Vagina (tissue), 2 donors: Measurements from ENCODE around the gene FLNB. TPM values are rescaled to one million over a fixed set of nuclear protein-coding genes. Genes with fewer than 3 reads are reported as not detected.

Experiments
- DNase-seq, 2 donors: peaks; one replicate each; pipeline ENCODE4 v3.0.0-alpha.2; 2017; ENCODE audit errors: extremely low spot score in 2 of 2
- H3K27ac ChIP-seq: fragments of 200-600 bp; sonication (generic); one replicate; pipeline ENCODE4 v1.5.1; 2019
- H3K27me3 ChIP-seq: fragments of 200-600 bp; sonication (generic); one replicate; pipeline ENCODE4 v1.5.1; 2019
- H3K36me3 ChIP-seq, 2 donors: fragments of 200-600 bp; sonication (generic); one replicate each; pipeline ENCODE4 v1.5.1; 2017 to 2019
- H3K4me1 ChIP-seq: fragments of 200-600 bp; sonication (generic); one replicate; pipeline ENCODE4 v1.5.1; 2019
- H3K4me3 ChIP-seq, 2 donors: fragments of 200-600 bp; sonication (generic); 1 replicate in 1 of 2; 2 replicates in 1 of 2; pipeline ENCODE4 v1.5.1; 2016 to 2019
- H3K9me3 ChIP-seq: fragments of 200-600 bp; sonication (generic); one replicate; pipeline ENCODE4 v1.5.1; 2019
- POLR2A ChIP-seq, 2 donors: fragments of 450-650 bp; IDR thresholded peaks; one replicate each; pipeline ENCODE4 v1.6.1; 2017; ENCODE audit warnings: antibody characterized with exemption in 2 of 2, mild to moderate bottlenecking in 2 of 2, moderate library complexity in 2 of 2
- POLR2AphosphoS5 ChIP-seq, 2 donors: sonication (generic); formaldehyde crosslinking; IDR thresholded peaks; one replicate each; pipeline ENCODE4 v1.9.0; 2017; ENCODE audit warnings: antibody characterized with exemption in 2 of 2, mild to moderate bottlenecking in 2 of 2, low read depth in 1 of 2; ENCODE audit not compliant: insufficient read depth in 1 of 2
- intact Hi-C: fragments of 100-400 bp; cut with DNase I; formaldehyde crosslinking; loops from one replicate; pipeline ENCODE4 v1.15.1; 2023
- total RNA-seq: library from RNA; depleted of rRNA; stranded (reverse); fragments of >200 nt; gene quantifications from one replicate; pipeline ENCODE4 v1.2.3, GENCODE V29; 2016
- TF ChIP-seq, protein P1 (sequence below), 3 experiments: fragments of 450-650 bp in 2 of 3; fragments of 200-600 bp in 1 of 3; sonication (generic) in 1 of 3; IDR thresholded peaks; one replicate each; pipeline ENCODE4 v1.5.1; 2017 to 2019; ENCODE audit warnings: antibody characterized with exemption in 3 of 3, mild to moderate bottlenecking in 2 of 3, moderate library complexity in 2 of 3

Gene FLNB
- total RNA-seq, 1 donor from 2014 or later: 147 TPM

DNA sequence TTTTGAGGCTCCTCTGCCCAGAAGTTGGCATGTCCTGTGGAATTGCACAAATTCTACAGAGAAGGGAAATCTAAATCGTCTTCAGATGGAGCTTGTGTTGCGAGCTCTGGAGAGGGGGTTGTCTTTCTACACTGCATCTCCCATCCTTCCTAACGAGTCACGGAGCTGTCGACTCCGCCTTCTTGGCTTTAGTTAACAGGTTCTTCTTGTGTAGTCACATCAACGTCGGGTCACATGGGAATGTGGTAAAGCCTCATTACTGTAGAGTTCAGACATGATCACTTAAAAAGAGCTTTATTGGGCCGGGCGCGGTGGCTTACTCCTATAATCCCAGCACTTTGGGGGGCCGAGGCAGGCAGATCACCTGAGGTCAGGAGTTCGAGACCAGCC, 142.6 kb downstream of the FLNB start:
- Histone ChIP-seq H3K36me3 (peaks cover 0 to 67% of the 10 kb centered on the region in 2 donors), H3K4me3 (no peak overlapping the region), H3K27ac (no peak overlapping the region), H3K4me1 (no peaks in the 10 kb centered on the region), H3K9me3 (no peaks in the 10 kb centered on the region), H3K27me3 (no peaks in the 10 kb centered on the region)
- no peak for DNase-seq
- TF ChIP-seq, protein P1, sequence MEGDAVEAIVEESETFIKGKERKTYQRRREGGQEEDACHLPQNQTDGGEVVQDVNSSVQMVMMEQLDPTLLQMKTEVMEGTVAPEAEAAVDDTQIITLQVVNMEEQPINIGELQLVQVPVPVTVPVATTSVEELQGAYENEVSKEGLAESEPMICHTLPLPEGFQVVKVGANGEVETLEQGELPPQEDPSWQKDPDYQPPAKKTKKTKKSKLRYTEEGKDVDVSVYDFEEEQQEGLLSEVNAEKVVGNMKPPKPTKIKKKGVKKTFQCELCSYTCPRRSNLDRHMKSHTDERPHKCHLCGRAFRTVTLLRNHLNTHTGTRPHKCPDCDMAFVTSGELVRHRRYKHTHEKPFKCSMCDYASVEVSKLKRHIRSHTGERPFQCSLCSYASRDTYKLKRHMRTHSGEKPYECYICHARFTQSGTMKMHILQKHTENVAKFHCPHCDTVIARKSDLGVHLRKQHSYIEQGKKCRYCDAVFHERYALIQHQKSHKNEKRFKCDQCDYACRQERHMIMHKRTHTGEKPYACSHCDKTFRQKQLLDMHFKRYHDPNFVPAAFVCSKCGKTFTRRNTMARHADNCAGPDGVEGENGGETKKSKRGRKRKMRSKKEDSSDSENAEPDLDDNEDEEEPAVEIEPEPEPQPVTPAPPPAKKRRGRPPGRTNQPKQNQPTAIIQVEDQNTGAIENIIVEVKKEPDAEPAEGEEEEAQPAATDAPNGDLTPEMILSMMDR (IDR thresholded peaks at IDR 0.05): no peak
- no peak for TF ChIP-seq POLR2A (IDR thresholded peaks at IDR 0.05)
- no peak for TF ChIP-seq POLR2AphosphoS5 (IDR thresholded peaks at IDR 0.05; ENCODE audit: insufficient read depth in 1 of 2, low read depth in 1 of 2)
- intact Hi-C loops: no loop called here

DNA sequence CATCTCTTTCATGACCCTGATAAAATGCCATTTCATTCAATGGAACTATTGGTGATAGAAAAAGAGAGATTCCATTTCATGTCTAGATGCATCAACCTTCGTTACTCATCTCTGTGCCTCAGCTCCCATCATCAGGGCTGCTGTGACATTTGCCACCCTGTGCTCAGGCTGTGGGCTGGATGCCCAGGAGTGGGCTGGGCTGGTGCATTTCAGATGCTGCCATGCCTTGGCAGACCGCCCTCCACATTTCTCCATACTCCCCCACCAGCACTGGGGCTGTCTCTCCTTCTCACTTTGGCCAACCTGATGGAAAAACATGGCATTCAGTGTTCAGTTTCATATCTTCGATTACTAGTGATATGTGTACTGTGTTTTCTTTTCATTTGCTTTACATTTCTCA, 143.4 kb downstream of the FLNB start:
- TF ChIP-seq POLR2AphosphoS5 (IDR thresholded peaks at IDR 0.05; ENCODE audit: insufficient read depth in 1 of 2, low read depth in 1 of 2): no peak
- TF ChIP-seq, protein P1 (IDR thresholded peaks at IDR 0.05): no peak
- no peak for TF ChIP-seq POLR2A (IDR thresholded peaks at IDR 0.05)
- peaks cover 0 to 69% of the 10 kb centered on the region in 2 donors for H3K36me3 ChIP-seq

GRCh38 chr3:58152225-58153015, 144.2 kb downstream of the FLNB start:
- TF ChIP-seq POLR2A (IDR thresholded peaks at IDR 0.05): no peak
- no peak for TF ChIP-seq POLR2AphosphoS5 (IDR thresholded peaks at IDR 0.05; ENCODE audit: insufficient read depth in 1 of 2, low read depth in 1 of 2)
- TF ChIP-seq, protein P1 (IDR thresholded peaks at IDR 0.05): no peak
- Histone ChIP-seq H3K9me3 (no peaks in the 10 kb centered on the region), H3K36me3 (peaks cover 0 to 67% of the 10 kb centered on the region in 2 donors), H3K27me3 (no peaks in the 10 kb centered on the region), H3K4me1 (no peaks in the 10 kb centered on the region), H3K27ac (no peak overlapping the region), H3K4me3 (no peak overlapping the region)
- no peak for DNase-seq
- intact Hi-C loops: no loop called here

More for the DNA sequence above, 143.4 kb downstream of the FLNB start:
- Histone ChIP-seq H3K4me3 (no peak overlapping the region), H3K4me1 (no peaks in the 10 kb centered on the region), H3K9me3 (no peaks in the 10 kb centered on the region), H3K27ac (no peak overlapping the region), H3K27me3 (no peaks in the 10 kb centered on the region)
- intact Hi-C loops: no loop called here
- DNase-seq: no peak

DNA sequence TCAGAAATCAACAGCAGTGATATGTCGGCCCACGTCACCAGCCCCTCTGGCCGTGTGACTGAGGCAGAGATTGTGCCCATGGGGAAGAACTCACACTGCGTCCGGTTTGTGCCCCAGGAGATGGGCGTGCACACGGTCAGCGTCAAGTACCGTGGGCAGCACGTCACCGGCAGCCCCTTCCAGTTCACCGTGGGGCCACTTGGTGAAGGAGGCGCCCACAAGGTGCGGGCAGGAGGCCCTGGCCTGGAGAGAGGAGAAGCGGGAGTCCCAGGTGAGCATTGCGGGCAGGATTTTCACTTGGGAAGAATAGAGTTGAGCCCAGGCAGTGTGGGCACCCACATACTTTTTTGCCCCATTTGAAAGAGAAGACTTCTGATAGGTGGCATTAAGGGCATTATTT, 145.1 kb downstream of the FLNB start:
- TF ChIP-seq POLR2A (IDR thresholded peaks at IDR 0.05): no peak
- TF ChIP-seq, protein P1 (IDR thresholded peaks at IDR 0.05): no peak
- TF ChIP-seq POLR2AphosphoS5 (IDR thresholded peaks at IDR 0.05; ENCODE audit: insufficient read depth in 1 of 2, low read depth in 1 of 2): no peak
- Histone ChIP-seq H3K4me1 (no peaks in the 10 kb centered on the region), H3K36me3 (peaks cover 0 to 67% of the 10 kb centered on the region in 2 donors), H3K27ac (no peak overlapping the region), H3K4me3 (no peak overlapping the region), H3K9me3 (no peaks in the 10 kb centered on the region), H3K27me3 (no peaks in the 10 kb centered on the region)
- DNase-seq: no peak
- intact Hi-C loops: no loop called here
